Measurements from ENCODE around the gene DRICH1.
"Not testable (repeated sequence)": the region's sequence is repeated elsewhere in the genome, so short reads cannot be mapped to it uniquely, and the experiment has no call there.

Gene DRICH1, protein sequence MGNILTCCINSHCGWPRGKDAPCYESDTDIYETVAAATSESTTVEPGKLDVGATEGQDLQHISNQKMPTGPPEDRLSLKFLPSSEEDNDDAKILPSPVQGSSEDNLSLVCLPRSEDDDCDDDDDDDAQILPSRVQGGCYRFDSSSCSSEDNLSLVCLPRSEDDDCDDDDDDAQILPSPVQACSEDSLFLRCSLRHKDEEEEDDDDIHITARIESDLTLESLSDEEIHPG

DNA sequence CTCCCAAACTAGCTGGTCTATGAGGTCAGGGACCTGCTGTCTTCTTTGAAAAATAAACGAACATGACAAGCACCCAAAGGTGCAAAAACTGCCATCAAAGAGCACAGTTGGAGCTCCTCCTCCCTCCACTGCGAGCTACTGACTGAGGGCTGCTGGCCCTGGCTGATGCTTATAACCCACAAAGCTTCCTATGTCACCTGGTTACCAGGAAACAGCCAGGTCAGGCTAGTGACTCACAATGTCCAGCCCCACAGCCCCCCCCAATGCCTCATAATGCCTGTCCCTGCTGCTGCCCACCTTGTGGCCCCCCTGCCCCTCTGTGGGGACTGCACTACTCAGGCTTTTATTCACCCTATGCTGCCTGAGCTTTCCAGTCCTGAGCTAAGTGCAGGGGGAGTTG, at the start of gene DRICH1:
DRICH1 (minus strand) TSS at position 144 of the 400 bp plus-strand sequence. CDS start 298 bp downstream, outside the sequence.
- Histone ChIP-seq H3K4me1 (ENCODE audit: control insufficient read depth, insufficient read depth, low read length, unreplicated experiment) (no peaks in the 10 kb centered on the region), H3K4me3 (ENCODE audit: low read depth, low read length) (no peak within 1 kb of the TSS), H3K36me3 (ENCODE audit: insufficient read depth, low read length) (no peaks in the 10 kb centered on the region), H3K27ac (ENCODE audit: low read depth, low read length) (no peak within 1 kb of the TSS), H3K79me2 (ENCODE audit: control insufficient read depth, insufficient read depth, low read length, unreplicated experiment) (no peaks in the 10 kb centered on the region), H3K27me3 (ENCODE audit: insufficient read depth, low read length) (no peaks in the 10 kb centered on the region), H2AFZ (ENCODE audit: low read length, unreplicated experiment) (no peak within 1 kb of the TSS)

DNA sequence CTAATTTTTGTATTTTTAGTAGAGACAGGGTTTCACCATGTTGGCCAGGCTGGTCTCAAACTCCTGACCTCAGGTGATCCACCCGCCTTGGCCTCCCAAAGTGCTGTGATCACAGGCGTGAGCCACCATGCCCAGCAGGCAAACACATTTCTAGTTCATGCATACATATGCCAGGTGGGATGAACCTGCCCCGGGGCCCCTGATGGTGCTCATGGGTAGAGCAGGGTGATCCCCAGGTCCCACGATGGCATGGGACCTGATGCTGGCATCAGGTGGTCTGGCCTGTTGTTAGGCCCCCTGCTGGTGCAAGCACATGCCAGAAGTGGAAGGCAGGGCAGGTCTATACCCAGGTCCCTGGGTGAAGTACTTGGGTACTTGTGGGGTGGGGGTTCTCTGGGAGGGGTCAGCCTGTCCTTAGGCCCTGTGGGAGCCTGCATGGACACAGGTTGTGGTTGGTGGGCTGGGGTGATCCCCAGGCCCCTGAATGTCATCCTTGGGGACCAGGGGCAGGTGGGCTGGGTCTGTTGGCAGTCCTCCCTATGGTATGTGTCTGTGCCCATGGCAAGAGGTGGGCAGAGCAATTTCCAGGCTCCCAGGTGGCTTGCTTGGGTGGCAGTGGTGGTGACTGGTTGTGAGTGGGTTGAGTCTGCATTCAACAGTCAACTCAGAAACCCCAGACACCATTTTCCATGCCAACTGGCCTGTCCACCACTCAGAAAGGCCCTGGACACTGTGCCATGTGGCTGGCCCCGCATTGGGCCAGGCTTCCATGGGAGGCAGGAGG, 49.1 kb upstream of the DRICH1 start:
- Histone ChIP-seq H3K4me3 (ENCODE audit: low read depth, low read length) (no peak overlapping the region), H3K79me2 (ENCODE audit: control insufficient read depth, insufficient read depth, low read length, unreplicated experiment) (no peaks in the 10 kb centered on the region), H3K27me3 (ENCODE audit: insufficient read depth, low read length) (no peaks in the 10 kb centered on the region), H3K4me1 (ENCODE audit: control insufficient read depth, insufficient read depth, low read length, unreplicated experiment) (peaks cover 6% of the 10 kb centered on the region), H2AFZ (ENCODE audit: low read length, unreplicated experiment) (no peak overlapping the region), H3K36me3 (ENCODE audit: insufficient read depth, low read length) (no peaks in the 10 kb centered on the region), H3K27ac (ENCODE audit: low read depth, low read length) (no peak overlapping the region)

DNA sequence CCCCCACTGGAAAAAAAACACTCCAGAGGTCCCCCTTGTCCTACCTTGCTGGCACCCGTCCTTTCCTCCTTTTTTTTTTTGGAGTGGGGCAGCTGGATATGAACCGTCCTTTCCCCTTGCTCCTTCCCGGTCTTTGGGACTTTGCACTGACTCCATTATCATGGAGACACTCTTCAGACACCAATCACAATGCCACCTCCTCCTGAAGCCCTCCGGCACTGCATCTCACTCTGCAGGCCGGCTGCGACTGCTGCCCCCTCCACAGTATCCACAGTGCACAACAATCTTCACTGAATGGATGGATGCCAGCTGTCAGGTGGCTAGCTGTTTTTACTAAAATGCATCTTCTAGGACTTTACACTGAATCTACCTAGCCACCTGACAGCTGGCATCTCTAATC, 46.0 kb upstream of the DRICH1 start:
- H3K4me1 ChIP-seq (ENCODE audit: control insufficient read depth, insufficient read depth, low read length, unreplicated experiment): no peaks in the 10 kb centered on the region
- H3K79me2 ChIP-seq (ENCODE audit: control insufficient read depth, insufficient read depth, low read length, unreplicated experiment): no peaks in the 10 kb centered on the region
- H3K36me3 ChIP-seq (ENCODE audit: insufficient read depth, low read length): no peaks in the 10 kb centered on the region
- H2AFZ ChIP-seq (ENCODE audit: low read length, unreplicated experiment): no peak overlapping the region
- no peaks in the 10 kb centered on the region for H3K27me3 ChIP-seq (ENCODE audit: insufficient read depth, low read length)
- no peak overlapping the region for H3K27ac ChIP-seq (ENCODE audit: low read depth, low read length)
- no peak overlapping the region for H3K4me3 ChIP-seq (ENCODE audit: low read depth, low read length)

DNA sequence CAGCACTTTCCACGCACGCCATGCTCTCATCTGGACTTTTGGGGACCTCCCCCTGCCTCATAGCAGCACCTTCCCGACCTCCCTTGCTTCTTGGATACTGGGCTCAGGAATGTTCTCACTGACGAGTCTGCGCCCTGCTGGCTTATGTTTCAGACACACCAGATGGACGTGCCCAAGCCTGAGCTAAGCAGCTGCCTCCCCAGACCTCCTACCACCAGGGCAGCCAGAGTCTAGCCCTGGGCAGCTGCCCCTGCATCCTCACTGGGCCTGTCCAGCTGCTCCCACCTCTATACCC, 45.5 kb upstream of the DRICH1 start:
- Histone ChIP-seq H3K36me3 (ENCODE audit: insufficient read depth, low read length) (no peaks in the 10 kb centered on the region), H3K4me1 (ENCODE audit: control insufficient read depth, insufficient read depth, low read length, unreplicated experiment) (no peaks in the 10 kb centered on the region), H3K27me3 (ENCODE audit: insufficient read depth, low read length) (no peaks in the 10 kb centered on the region), H2AFZ (ENCODE audit: low read length, unreplicated experiment) (no peak overlapping the region), H3K79me2 (ENCODE audit: control insufficient read depth, insufficient read depth, low read length, unreplicated experiment) (no peaks in the 10 kb centered on the region), H3K27ac (ENCODE audit: low read depth, low read length) (no peak overlapping the region), H3K4me3 (ENCODE audit: low read depth, low read length) (no peak overlapping the region)

DNA sequence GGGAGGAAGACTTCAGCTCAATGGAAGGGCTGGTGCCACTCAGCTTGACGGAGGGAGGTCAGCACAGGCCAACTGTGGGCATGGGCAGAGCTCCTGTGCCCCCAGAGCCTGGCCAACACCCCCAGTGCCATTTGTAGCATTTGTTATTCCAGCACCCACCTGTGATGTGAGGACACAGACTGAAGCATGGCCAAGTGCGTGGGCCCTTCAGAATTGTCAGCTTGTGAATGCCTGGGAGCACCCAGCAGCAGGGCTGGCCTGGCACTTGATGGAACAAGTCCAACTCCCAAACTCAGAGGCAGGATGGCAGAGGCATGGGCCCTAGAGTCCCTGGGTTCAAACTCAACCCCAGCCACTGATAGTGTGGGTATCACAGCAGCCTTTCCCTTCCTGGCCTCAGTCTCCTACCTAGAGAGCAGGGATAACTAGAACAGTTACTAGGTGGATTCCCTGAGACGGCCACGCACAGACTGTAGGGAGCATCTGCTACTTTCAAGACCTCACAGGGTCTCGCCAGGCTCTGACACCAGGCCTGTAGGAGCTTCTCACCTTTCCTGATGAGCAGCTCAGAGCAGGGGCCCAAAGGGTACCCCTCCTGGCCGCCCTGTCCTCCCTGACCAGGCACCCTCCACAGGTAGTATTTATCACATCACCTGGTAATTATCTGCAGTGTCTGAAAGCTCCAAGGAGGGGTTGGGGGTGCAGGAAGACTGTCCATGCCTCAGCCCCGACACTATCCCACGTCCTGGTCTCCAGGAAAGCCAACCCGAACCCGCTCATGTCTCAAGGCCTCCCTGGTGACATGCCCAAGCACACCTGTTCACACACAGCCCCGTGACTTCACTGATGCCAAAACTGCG, 45.0 kb upstream of the DRICH1 start:
- H3K27me3 ChIP-seq (ENCODE audit: insufficient read depth, low read length); H3K27ac ChIP-seq (ENCODE audit: low read depth, low read length); H2AFZ ChIP-seq (ENCODE audit: low read length, unreplicated experiment); H3K4me3 ChIP-seq (ENCODE audit: low read depth, low read length); H3K79me2 ChIP-seq (ENCODE audit: control insufficient read depth, insufficient read depth, low read length, unreplicated experiment); H3K4me1 ChIP-seq (ENCODE audit: control insufficient read depth, insufficient read depth, low read length, unreplicated experiment); H3K36me3 ChIP-seq (ENCODE audit: insufficient read depth, low read length): not testable (repeated sequence)

DNA sequence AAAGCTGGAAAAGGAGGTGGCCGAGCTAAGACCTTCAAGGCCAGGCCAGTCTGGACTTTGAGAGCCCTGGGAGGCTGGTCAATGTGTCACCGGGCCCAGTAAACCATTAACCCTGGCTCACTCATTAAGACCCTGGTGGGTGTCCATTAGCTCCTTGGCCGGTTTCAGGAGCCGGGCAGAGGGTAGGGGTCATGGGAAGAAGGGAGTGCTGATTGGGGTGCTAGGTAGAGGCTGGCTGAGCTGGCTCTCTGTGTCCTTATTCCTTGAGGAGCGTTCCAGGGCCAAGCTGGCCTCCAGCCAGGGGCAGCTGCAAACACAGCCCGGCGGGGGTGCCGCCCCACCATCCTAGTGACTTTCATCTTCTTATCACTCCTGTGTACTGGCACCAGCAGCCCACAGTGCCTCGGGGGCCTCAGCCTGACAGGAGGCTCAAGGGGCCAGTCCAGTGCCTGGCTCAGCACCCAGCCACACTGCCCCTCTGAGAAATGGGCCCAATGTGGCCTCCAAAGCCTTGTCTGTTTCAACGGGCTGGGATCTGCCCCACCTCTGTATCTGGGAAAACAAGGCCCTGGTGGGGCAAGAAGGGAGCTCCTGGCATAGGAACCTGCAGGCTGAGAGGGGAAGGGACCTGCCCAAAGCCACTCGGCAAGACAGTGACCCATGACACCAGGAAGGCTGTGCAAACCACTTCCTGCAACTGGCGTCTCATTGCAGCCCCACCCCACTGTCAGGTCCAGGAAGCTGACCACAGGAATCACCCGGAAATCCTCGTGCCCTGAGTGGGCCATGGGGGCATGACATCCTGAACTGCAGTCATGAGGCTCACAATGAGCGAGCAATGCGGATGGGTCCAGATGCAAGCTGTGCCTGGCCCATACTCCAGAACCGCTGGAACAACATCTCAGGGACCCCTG, 43.6 kb upstream of the DRICH1 start:
- Histone ChIP-seq H2AFZ (ENCODE audit: low read length, unreplicated experiment) (no peak overlapping the region), H3K27ac (ENCODE audit: low read depth, low read length) (no peak overlapping the region), H3K36me3 (ENCODE audit: insufficient read depth, low read length) (no peaks in the 10 kb centered on the region), H3K79me2 (ENCODE audit: control insufficient read depth, insufficient read depth, low read length, unreplicated experiment) (no peaks in the 10 kb centered on the region), H3K4me1 (ENCODE audit: control insufficient read depth, insufficient read depth, low read length, unreplicated experiment) (no peaks in the 10 kb centered on the region), H3K27me3 (ENCODE audit: insufficient read depth, low read length) (no peaks in the 10 kb centered on the region), H3K4me3 (ENCODE audit: low read depth, low read length) (no peak overlapping the region)

DNA sequence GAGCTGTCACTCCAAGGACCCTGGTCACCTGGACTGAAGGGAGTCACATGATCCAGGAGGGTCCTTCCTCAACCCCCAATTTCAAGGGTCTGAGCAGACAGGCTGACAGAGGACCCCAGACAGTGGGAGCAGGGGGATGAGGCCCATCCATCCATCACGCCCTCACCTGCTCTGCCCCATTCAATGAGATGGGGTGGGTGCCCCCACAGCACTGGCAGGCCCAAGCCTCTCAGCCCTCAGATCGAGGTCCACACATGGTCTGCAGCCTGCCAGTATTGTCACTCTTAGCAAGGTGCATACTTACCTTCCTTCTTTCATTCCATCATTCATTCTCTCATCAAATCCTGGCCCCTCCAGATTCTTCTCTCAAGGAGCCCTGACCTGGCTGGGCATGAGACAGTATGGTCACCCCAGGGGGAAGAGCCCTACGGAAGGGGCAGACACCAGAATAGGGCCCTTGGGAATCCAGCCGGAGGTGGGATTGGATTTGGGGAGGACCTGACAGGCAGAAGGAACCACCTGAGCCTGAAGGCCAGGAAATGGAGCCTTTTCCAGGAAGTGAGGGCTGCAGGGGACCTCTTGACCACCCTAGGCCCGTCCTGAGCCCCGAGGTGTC, 42.9 kb upstream of the DRICH1 start:
- H2AFZ ChIP-seq (ENCODE audit: low read length, unreplicated experiment); H3K36me3 ChIP-seq (ENCODE audit: insufficient read depth, low read length); H3K27ac ChIP-seq (ENCODE audit: low read depth, low read length); H3K4me3 ChIP-seq (ENCODE audit: low read depth, low read length); H3K79me2 ChIP-seq (ENCODE audit: control insufficient read depth, insufficient read depth, low read length, unreplicated experiment); H3K4me1 ChIP-seq (ENCODE audit: control insufficient read depth, insufficient read depth, low read length, unreplicated experiment); H3K27me3 ChIP-seq (ENCODE audit: insufficient read depth, low read length): not testable (repeated sequence)

DNA sequence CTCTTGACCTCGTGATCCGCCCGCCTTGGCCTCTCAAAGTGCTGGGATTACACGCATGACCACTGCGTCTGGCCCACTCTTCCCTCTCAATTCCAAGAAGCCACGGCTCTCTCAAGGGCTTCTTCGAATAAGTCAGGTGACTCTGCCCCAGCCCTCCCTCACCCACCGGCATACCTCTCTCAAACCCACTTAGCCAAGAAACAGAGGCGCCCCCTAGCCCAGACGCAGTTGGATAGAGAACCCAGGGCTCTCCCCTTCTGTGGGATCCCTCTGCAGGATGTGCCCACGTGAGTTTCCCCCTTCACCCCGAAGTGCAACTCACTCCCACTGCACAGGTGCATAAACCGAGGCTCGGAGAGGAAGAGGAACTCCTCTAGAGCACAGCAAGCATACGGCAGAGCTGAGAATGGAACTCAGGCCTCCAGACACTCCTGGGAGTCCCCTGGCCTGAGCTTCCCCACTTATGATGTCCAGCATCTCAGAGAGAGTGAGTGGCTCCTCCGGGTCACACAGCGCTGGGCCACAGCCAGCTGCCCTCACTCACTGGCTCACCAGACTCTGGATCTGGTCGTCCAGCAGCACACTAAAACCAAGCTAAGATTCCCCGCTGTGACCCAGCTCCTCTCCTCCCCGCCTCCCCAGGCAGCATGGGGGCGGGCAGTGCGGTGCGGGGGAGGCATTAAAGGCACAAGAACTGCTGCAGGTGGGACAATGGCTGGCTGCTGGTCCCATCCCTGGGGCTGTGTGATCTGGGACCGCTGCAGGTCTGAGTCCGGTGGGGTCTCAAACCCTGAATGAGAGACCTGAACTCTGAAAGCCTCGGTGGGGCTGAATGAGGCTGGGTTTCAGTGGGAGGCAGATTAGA, 41.9 kb upstream of the DRICH1 start:
- H2AFZ ChIP-seq (ENCODE audit: low read length, unreplicated experiment): no peak overlapping the region

DNA sequence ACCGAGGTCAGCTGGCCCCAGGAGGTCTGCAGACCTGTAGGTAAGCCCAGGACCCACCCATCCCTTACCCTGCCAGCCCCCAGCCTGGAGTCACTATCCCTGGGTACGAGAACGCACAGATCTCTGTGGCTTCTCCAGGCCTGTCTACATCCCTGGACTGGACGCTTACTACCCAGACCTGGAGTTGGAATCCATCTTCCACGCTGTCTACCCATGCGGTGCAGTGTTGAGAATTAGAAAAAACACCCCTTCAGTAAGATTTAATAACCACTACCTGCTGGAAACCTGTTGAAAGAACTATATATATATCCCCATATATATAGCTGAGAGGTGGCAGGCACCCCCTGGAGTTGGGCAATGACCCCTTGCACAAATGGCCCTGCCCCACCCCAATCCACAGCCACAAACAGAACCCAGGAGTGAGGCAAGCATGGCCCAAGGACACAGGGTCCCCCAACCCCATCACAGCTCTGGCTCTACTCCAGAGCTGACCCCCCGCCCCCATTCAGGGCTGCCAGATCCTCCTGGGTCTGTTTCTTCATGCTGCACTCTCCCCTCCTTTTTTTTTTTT, 41.0 kb upstream of the DRICH1 start:
- Histone ChIP-seq H2AFZ (ENCODE audit: low read length, unreplicated experiment) (no peak overlapping the region), H3K79me2 (ENCODE audit: control insufficient read depth, insufficient read depth, low read length, unreplicated experiment) (no peaks in the 10 kb centered on the region), H3K27me3 (ENCODE audit: insufficient read depth, low read length) (no peaks in the 10 kb centered on the region), H3K4me3 (ENCODE audit: low read depth, low read length) (no peak overlapping the region), H3K4me1 (ENCODE audit: control insufficient read depth, insufficient read depth, low read length, unreplicated experiment) (no peaks in the 10 kb centered on the region), H3K36me3 (ENCODE audit: insufficient read depth, low read length) (no peaks in the 10 kb centered on the region), H3K27ac (ENCODE audit: low read depth, low read length) (no peak overlapping the region)

More for the DNA sequence above, 41.9 kb upstream of the DRICH1 start:
- no peak overlapping the region for H3K4me3 ChIP-seq (ENCODE audit: low read depth, low read length)
- no peaks in the 10 kb centered on the region for H3K27me3 ChIP-seq (ENCODE audit: insufficient read depth, low read length)
- no peak overlapping the region for H3K27ac ChIP-seq (ENCODE audit: low read depth, low read length)
- H3K4me1 ChIP-seq (ENCODE audit: control insufficient read depth, insufficient read depth, low read length, unreplicated experiment): no peaks in the 10 kb centered on the region
- no peaks in the 10 kb centered on the region for H3K79me2 ChIP-seq (ENCODE audit: control insufficient read depth, insufficient read depth, low read length, unreplicated experiment)
- no peaks in the 10 kb centered on the region for H3K36me3 ChIP-seq (ENCODE audit: insufficient read depth, low read length)
